ENCODE measurements around the gene ABR.

Gene ABR

GRCh38 chr17:1027044-1027443 lies 152.7 kb downstream of the ABR start:
- no peak for DNase-seq

- DNase-seq: no peak
Observed at GRCh38 chr17:1026599-1026975, 153.2 kb downstream of the ABR start.

GRCh38 chr17:1025733-1026598 lies 153.8 kb downstream of the ABR start:
- no peak for DNase-seq

- no peak for DNase-seq
Observed at GRCh38 chr17:1024076-1024475, 155.7 kb downstream of the ABR start.

DNA sequence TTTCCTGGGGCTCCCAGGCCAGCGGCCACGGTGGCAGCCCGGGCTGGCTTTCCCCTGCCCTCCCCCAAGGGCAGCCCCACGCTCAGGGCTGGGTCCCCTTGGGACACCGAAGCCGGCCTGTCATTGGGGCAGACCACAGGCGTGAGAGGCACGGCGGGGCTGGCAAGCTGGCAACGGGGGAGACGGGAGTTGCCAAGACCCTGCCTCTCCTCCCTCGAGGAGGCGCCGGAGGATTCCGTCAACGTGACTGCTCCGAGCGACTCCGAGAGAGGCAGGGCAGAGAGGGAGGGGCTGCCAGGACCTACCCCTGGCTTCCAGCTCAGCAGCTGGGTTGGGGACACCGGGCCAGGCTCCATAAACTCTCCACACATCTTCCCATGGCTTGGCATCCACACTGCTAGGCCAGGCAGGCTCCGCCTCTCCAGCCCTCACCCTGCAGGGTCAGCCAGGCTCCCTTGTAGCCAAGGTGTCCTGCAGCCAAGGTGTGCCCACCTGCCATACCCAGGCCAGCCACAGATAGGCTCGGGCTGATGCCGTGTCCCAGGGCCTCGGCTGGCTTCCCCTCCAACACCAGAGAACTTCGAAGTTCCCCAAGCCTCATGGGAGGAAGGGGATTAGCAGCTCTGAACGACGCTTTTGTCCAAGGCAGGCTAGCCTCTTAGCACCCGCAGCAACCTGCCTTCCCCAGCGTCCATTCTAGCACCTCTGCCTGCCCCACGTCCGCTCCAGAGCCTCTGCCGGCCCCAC lies 157.3 kb downstream of the ABR start:
- no peak for DNase-seq

- no peak for DNase-seq
Observed at GRCh38 chr17:1021147-1021546, 158.6 kb downstream of the ABR start.

DNA sequence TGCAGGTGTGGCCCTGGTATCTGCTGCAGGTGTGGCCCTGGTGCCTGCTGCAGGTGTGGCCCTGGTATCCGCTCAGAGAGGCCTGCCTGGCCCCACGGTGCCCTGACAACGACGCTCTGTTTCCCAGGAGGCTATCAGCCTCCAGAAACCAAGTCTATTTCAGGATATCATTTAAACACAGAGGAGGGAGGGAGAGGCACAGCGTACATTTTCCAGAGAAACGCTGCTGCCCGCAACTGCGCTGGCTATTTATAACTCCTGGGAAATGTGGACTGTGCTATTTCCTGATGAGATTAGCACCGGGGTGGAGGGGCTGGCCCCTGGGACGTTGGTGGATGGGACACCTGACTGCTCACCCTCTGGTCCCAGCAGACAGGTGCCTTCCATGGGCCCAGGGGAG lies 160.3 kb downstream of the ABR start:
- no peak for DNase-seq

DNA sequence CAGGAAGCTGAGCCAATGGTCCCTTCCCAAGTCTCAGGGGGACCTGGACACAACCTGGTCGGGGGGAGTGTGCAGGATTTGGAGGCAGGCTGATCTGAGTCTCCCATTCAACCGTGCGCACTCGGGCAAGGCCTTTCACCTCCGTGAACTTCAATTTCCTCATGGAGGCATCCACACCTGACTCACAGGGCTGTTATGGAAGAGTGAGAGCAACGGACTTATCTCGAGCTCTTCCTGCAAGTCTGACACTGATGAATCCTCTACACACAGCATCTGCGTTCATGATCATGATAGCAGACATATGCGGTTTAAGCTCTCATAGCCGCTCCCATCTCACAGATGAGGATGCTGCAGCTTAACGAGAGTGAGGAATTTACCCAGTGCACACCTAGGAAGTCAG lies 161.2 kb downstream of the ABR start:
- no peak for DNase-seq

DNA sequence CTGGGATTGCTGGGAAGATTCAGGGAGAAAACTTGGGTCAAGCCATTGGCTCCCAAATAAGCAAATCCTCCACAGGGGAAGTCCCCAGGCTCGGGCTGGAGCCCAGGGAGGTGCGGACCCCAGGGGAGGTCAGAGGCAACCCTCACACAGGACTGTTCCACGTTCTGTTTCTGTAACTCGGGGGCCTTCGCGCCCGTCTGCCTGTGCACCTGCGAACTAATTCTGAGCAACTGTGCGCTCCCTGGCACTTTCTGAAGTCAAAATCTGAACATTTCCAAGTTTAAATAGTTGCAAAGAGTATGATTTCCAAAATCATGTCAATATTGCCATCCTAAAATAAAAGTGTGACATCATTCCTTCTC lies 166.1 kb downstream of the ABR start:
- no peak for DNase-seq

DNA sequence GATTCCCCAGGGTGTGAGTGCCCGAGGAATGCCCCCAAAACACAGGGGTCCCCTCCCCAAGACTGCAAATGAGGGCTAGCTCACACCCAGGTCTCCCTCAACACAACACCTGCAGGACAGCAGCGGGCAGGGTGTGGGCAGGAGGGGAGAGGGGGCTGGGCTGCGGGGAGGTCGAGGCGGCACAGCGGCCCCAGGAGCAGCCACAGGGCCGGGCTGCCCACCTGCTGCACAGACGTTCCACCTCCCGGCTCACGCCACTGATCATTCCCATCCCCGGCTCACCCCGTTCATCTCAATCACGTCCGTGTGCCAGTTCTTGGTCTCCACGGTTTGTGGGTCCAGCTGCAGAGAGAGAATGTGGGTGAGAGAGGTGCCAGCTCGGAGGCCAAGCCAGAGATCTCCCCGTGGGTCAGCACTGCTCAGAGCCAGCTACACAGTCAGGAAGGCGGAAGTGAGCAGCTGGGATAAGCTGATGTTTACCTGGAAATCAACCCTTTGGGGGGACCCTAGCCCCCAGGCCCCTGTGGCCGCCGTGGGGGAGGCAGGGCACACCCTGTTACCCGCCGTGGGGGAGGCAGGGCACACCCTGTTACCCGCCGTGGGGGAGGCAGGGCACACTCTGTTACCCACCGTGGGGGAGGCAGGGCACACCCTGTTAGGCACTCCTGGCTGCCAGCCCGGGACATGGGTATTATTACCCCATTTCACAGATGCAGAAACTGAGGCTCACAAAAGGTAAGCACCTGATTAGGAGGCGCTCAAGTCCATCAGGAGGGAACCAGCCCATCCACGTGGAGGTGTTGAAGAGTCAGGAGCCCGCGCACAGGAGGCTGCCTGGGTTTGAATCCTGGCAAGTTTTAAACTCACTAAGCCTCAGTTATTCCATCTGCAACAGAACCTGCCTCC lies 166.7 kb downstream of the ABR start:
- DNase-seq: no peak

DNA sequence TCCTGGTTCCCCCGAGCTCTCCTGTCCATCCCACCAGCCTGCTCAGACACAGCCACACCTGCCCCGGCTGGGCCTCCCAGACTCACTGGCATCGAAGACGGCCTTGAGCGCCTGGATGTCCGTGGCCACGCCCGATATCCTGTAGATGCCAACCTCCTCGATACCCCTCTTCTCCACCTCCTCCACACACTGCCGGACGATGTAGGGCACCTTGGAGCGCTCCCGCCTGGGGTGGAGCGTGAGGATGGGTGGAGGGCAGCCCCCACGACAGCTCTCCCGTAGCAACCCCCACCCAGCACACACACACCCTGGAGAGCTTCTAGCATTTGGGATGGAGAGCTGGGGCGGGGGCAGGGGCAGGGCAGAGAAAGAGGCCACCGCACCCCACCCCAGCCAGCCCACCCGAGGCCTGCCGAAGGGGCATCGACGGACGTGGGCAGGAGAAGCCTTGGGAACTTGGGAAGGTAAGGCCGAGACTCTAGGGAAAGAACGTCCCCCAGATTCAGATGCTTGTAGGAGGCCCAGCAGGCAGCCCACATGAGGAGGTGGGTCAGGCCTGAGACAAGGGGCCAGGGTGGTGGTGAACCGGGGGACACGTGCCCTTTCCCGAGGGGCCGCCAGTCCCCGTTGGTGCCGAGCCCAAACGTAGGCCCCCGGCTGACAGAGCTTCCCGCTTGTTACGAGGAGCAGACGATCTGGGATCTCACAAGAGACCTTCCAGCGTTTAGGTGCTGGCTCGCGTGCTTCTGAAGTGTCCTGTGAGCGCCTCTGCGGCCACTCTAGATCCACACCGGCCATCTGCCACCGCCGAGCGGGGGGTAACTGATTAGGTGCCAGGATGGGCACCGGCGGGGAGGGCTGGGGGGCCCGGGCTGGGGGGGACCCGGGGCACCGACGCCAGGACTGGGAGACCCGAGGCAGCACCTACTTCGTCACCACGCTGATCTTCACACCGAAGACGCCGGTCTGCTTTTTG lies 167.7 kb downstream of the ABR start:
- no peak for DNase-seq

GRCh38 chr17:1011138-1011537 lies 168.6 kb downstream of the ABR start:
- no peak for DNase-seq

- no peak for DNase-seq
Observed at GRCh38 chr17:1010586-1010985, 169.2 kb downstream of the ABR start.

GRCh38 chr17:1010086-1010450 lies 169.7 kb downstream of the ABR start:
- no peak for DNase-seq

DNA sequence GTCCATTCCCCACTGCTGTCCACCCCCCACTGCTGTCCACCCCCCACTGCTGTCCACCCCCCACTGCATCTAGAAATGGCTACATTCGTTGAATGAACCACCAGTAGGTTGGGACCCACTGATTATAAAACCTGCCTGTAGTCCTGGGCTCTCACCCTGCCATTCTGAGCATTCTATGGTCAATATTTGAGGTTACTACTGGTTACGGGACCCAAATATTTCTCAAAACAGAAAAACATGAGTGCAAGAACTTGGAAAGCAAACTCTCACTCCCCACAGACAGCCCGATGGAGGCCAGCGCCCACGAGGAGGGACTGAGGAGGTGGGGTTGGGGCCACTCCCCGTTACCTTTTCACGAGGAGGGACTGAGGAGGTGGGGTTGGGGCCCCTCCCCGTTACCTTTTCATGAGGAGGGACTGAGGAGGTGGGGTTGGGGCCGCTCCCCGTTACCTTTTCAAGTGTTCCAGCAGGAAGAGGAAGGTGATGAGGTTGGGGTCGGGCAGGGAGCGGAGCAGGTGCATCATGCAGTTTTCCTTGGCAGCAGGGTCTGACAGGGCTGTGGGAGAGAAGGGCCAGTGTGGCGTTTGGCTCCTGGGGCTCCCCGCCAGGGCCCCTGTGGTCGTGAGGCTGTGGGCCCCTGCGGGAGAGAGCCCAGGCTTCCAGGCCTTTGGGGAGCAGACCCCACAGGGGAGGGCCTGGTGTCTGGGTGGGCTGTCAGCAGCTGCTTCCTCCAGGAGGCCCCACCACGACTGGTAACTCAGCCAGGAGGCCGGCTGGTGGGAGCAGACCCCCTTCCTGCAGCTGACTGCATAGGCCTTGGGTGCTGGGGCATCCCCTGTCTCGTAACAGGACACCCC lies 170.3 kb downstream of the ABR start:
- no peak for DNase-seq

DNA sequence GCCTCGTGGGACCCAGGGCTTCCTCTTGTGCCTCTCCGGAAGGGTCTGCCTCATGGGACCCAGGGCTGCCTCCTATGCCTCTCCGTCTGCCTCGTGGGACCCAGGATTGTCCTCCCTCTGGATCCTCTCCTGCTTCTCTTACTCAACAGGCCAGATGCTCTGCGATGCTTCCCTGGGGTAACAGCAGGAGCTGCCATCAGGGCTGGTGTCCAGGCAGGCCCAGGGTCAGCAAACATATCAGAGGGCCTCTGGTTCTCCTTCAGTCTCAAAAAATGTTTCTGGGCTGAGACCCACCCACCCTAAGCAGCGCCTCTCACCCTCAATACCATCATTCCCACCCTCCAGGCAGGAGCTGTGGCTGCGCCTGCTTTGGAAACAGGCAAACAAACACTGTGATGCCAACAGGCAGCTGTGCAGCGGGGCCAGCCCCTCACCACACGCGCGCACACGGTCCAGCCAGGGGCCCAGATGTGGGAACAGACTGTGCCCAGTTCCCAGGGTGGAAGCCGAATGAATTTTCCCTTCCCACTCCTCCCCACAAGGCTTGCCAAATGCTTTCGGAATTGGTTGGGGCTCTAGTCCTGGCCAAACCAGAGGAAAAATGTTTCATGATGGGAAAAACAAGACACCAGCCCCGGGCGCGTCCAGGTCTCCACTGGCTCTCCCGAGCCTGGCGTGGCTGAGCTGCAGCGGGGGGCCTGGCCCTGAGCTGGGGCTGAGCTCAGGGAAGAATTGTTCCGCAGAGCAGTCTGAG lies 171.6 kb downstream of the ABR start:
- no peak for DNase-seq

DNA sequence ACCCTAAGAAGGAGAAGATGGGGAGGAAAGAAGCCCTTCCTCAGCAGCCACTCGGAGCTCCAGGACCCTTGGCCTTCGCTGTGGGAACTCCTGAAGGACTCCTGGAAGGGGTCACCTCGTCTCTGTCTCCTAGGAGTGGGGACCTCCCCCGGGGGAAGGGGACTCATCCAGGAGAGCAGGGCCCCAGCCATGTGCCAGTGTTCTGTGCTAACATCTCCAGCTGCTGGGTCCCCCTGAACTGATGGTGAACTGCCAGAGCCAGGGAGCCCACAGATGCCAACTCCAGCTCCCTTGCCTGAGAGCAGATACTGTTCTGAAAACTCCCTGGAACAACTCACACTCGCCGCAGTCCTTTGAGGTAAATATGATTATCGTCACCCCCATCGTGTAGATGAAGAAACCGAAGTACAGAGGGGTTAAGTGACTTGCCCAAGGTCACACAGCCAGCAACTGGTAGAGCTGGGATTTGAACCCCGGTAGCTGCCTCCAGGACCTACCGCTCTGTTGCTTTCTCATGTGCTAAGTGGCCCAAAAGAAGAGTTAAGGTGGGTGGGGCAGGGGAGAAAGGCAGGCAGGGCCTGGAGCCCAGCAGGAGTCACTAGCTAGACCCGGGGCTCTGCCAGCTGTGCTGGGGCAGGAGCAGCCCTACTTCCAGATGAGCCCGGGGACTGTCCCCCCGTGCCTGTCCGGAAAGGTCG lies 172.3 kb downstream of the ABR start:
- no peak for DNase-seq

DNA sequence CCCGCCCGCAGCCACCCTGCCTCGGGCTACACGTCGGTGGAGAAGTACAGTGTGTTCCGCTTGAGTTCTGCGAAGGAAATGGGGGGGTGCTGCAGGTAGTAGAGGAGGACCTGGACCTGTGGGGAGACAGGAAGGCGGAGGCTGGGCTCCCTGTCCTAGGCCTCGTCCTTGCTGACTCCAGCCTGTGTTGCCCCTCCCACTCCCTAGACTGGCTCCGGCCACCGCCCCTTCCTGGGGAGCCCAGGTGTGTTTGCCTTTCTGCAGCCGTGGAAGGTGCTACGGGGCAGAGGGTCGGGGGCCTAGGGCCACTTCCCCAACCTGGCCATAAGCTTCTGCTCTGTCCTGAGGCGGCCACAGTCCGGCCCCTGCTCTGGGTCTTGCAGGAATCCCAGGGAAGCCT lies 173.7 kb downstream of the ABR start:
- DNase-seq: no peak

- DNase-seq: no peak
Observed at GRCh38 chr17:1005361-1005946, 174.3 kb downstream of the ABR start.

Measured in CD4-positive, alpha-beta T cell treated with Interferon alpha-2 for 1 hour (primary cell).